ENCODE measurements around the gene UHRF1.

The UHRF1 gene

GRCh38 chr19:4902796-4903195, 6.5 kb upstream of the UHRF1 start, which contains the start of gene ARRDC5:
TSS of gene ARRDC5 (minus strand) at chr19:4902896. CDS start at chr19:4902825, 71 bp downstream.
- no peak for DNase-seq

- no peak for DNase-seq
Observed at GRCh38 chr19:4904481-4904880, 4.8 kb upstream of the UHRF1 start.

- DNase-seq = no peak
Observed at GRCh38 chr19:4906963-4907362, 2.3 kb upstream of the UHRF1 start.

GRCh38 chr19:4908360-4908759, 941 bp upstream of the UHRF1 start:
- no peak for DNase-seq

- no peak for DNase-seq
Observed at GRCh38 chr19:4908781-4909155, 533 bp upstream of the UHRF1 start.

- peak; percentile 77 to 88 for DNase-seq
Observed at GRCh38 chr19:4909897-4910593, 744 bp downstream of the UHRF1 start.

GRCh38 chr19:4910594-4911281, 1.4 kb downstream of the UHRF1 start:
- DNase-seq = peak in 1 of 2 donors; percentile 39

GRCh38 chr19:4911314-4911713, 2.0 kb downstream of the UHRF1 start:
- peak in 1 of 2 donors; percentile 10 for DNase-seq

GRCh38 chr19:4911786-4912672, 2.7 kb downstream of the UHRF1 start:
- peak; percentile 56 to 66 for DNase-seq

GRCh38 chr19:4913996-4914735, 4.9 kb downstream of the UHRF1 start:
- DNase-seq = no peak

- DNase-seq = no peak
Observed at GRCh38 chr19:4914736-4915501, 5.6 kb downstream of the UHRF1 start.

- DNase-seq = no peak
Observed at GRCh38 chr19:4916292-4917082, 7.2 kb downstream of the UHRF1 start.

- DNase-seq = no peak
Observed at GRCh38 chr19:4922530-4923275, 13.4 kb downstream of the UHRF1 start.

GRCh38 chr19:4923276-4923747, 14.0 kb downstream of the UHRF1 start:
- no peak for DNase-seq

- DNase-seq = no peak
Observed at GRCh38 chr19:4929186-4929585, 19.9 kb downstream of the UHRF1 start.

GRCh38 chr19:4930664-4931063, 21.4 kb downstream of the UHRF1 start:
- no peak for DNase-seq

- no peak for DNase-seq
Observed at GRCh38 chr19:4932711-4933110, 23.4 kb downstream of the UHRF1 start.

GRCh38 chr19:4933528-4933927, 24.2 kb downstream of the UHRF1 start:
- DNase-seq = no peak

GRCh38 chr19:4935444-4935843, 26.1 kb downstream of the UHRF1 start:
- no peak for DNase-seq

- no peak for DNase-seq
Observed at GRCh38 chr19:4937060-4937459, 27.8 kb downstream of the UHRF1 start.

All from hippocampal formation (tissue), 2 donors.